Hematopoietic multipotent progenitor cell treated with erythropoietin and hydrocortisone succinate and interleukin-3 and kit ligand, for 4 days (in vitro differentiated cells): ENCODE results near the gene MRPL11.
A peak's percentile ranks its signal among the peaks of the same experiment; 100 is the strongest.

Source experiments
- DNase-seq: peaks from one replicate; pipeline ENCODE4 v3.0.0-alpha.2; 2015

MRPL11 gene

DNA sequence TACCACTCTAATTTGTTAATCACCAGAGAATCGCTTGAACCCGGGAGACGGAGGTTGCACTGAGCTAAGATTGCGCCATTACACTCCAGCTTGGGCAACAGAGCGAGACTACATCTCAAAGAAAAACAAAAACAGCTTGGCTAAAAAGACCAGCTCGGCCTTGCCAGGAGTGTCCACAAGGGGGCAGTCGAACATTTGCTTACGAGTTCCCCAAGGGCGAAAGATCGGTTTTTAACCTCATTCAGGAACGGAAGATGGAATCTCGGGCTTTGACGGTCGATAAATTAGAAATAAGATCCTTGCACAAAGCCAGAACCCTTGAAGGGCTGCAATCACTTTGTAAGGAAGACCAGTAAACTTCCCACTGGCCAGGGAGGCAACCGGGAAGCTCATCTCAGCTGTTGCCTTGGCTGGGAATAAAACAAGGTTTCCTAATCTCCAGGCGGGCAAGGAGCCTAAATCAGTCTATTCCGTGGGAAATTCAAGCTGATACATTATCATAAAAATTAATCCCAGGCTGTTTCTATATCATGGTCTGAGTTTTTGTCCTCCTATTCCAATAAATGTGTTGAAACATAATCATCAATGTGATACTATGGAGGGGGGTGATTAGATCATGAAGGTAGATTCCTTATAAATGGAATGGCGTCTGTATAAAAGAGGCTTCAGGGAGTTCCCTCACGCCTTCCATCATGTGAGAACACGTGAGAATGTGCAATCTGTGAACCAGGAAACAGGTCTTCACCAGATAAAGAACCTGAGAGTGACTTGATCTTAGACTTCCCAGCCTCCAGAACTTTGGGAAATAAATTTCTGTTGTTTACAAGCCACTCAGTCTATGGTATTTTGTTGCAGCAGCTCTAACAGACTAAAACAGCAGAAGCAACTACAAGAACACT, 52.2 kb downstream of the MRPL11 start:
- DNase-seq: peak; percentile 91
